Calu3 (cell line): ENCODE measurements around the gene INSL3. TPM values are rescaled to one million over a fixed set of nuclear protein-coding genes. Genes with fewer than 3 reads are reported as not detected.
"Not testable (repeated sequence)": the region's sequence is repeated elsewhere in the genome, so short reads cannot be mapped to it uniquely, and the experiment has no call there.

Experiments used
- BruUV-seq: library from RNA; stranded (reverse); fragments of 400-500 nt; replicated peaks from 2 replicates; lab custom pipeline; 2021; lab: Mats Ljungman, UMichigan
- CTCF ChIA-PET: fragments of 300-600 bp; sonication (Branson Sonifier 250); formaldehyde crosslinking; loops from one replicate; lab custom pipeline; 2022; ENCODE audit warnings: antibody characterized with exemption; lab: Charles Lee
- DNase-seq: peaks from one replicate; pipeline ENCODE4 v3.0.0; 2022
- H3K27ac Mint-ChIP-seq: one replicate; pipeline ENCODE4 v1.8.0; 2022; ENCODE audit warnings: mixed read lengths; ENCODE audit not compliant: unreplicated experiment
- H3K27me3 Mint-ChIP-seq: one replicate; pipeline ENCODE4 v1.8.0; 2022; ENCODE audit warnings: mixed read lengths; ENCODE audit not compliant: unreplicated experiment
- H3K36me3 Mint-ChIP-seq: one replicate; pipeline ENCODE4 v1.8.0; 2022; ENCODE audit warnings: mild to moderate bottlenecking, moderate library complexity, mixed read lengths; ENCODE audit not compliant: insufficient read depth, unreplicated experiment
- H3K4me1 Mint-ChIP-seq: one replicate; pipeline ENCODE4 v1.8.0; 2022; ENCODE audit warnings: mild to moderate bottlenecking, low read depth, mixed read lengths; ENCODE audit not compliant: unreplicated experiment
- H3K4me3 Mint-ChIP-seq: one replicate; pipeline ENCODE4 v1.8.0; 2022; ENCODE audit warnings: mild to moderate bottlenecking, low read depth, moderate library complexity, mixed read lengths; ENCODE audit not compliant: unreplicated experiment
- H3K9me3 Mint-ChIP-seq: one replicate; pipeline ENCODE4 v1.8.0; 2022; ENCODE audit warnings: low read depth, mixed read lengths; ENCODE audit not compliant: unreplicated experiment
- CTCF ChIP-seq: fragments of 200-600 bp; IDR thresholded peaks from one replicate; pipeline ENCODE4 v1.8.0; 2022; ENCODE audit warnings: antibody characterized with exemption; ENCODE audit not compliant: unreplicated experiment
- intact Hi-C: fragments of 100-400 bp; cut with micrococcal nuclease; formaldehyde crosslinking; loops from one replicate; pipeline ENCODE4 v1.10.0; 2022; ENCODE audit not compliant: unreplicated experiment
- total RNA-seq: library from RNA; stranded (reverse); gene quantifications from 2 replicates; pipeline ENCODE4 v1.2.3, GENCODE V29; 2022

INSL3 gene
- total RNA-seq, 1 experiment from 2014 or later: not detected

- peaks cover 17% of the 10 kb centered on the region for H3K4me1 Mint-ChIP-seq
- intact Hi-C loops: no loop called here
- no peaks in the 10 kb centered on the region for H3K36me3 Mint-ChIP-seq
- H3K4me3 Mint-ChIP-seq: no peak overlapping the region
- CTCF ChIA-PET: no interaction called here
- TF ChIP-seq CTCF: no peak
- DNase-seq: no peak
- H3K27me3 Mint-ChIP-seq: peaks cover 11% of the 10 kb centered on the region
- no peak overlapping the region for H3K27ac Mint-ChIP-seq
- no peaks in the 10 kb centered on the region for H3K9me3 Mint-ChIP-seq
- no TSS peak for BruUV-seq
Measured at GRCh38 chr19:17778968-17779929, 42.1 kb downstream of the INSL3 start.

- no peak for TF ChIP-seq CTCF
- intact Hi-C loops: no loop called here
- DNase-seq: no peak
- peaks cover 17% of the 10 kb centered on the region for H3K4me1 Mint-ChIP-seq
- CTCF ChIA-PET: no interaction called here
- H3K36me3 Mint-ChIP-seq: no peaks in the 10 kb centered on the region
- H3K9me3 Mint-ChIP-seq: no peaks in the 10 kb centered on the region
- H3K27ac Mint-ChIP-seq: no peak overlapping the region
- BruUV-seq: no TSS peak
- peaks cover 11% of the 10 kb centered on the region for H3K27me3 Mint-ChIP-seq
- H3K4me3 Mint-ChIP-seq: no peak overlapping the region
Measured at GRCh38 chr19:17778251-17778967, 42.9 kb downstream of the INSL3 start.

- H3K4me3 Mint-ChIP-seq, intact Hi-C loops, DNase-seq, H3K27ac Mint-ChIP-seq, H3K9me3 Mint-ChIP-seq, BruUV-seq, H3K36me3 Mint-ChIP-seq: not testable (repeated sequence)
- peaks cover 11% of the 10 kb centered on the region for H3K27me3 Mint-ChIP-seq
- CTCF ChIA-PET: interaction anchor here (0.6 kb wide), 1 partner anchor 53 kb away, joined by 9 read pairs; no protein-coding TSS in a partner anchor
- H3K4me1 Mint-ChIP-seq: peaks cover 17% of the 10 kb centered on the region
Measured at GRCh38 chr19:17777840-17778239, 43.5 kb downstream of the INSL3 start.

GRCh38 chr19:17775991-17776803 is 45.1 kb downstream of the INSL3 start:
- BruUV-seq: no TSS peak
- H3K27ac Mint-ChIP-seq: no peak overlapping the region
- no peak for TF ChIP-seq CTCF
- intact Hi-C loops: no loop called here
- CTCF ChIA-PET: interaction anchor here (0.6 to 1.2 kb wide), 4 partner anchors 10 to 191 kb away, joined by 3 to 4 read pairs (median 4); partner anchors contain the start of gene B3GNT3
- H3K4me3 Mint-ChIP-seq: no peak overlapping the region
- H3K9me3 Mint-ChIP-seq: no peaks in the 10 kb centered on the region
- DNase-seq: no peak
- H3K4me1 Mint-ChIP-seq: peaks cover 17% of the 10 kb centered on the region
- peaks cover 11% of the 10 kb centered on the region for H3K27me3 Mint-ChIP-seq
- no peaks in the 10 kb centered on the region for H3K36me3 Mint-ChIP-seq
